GM12878 (cell line): Measurements from ENCODE around the gene KIAA1143.

Experiments used
- HDAC6 ChIP-seq: fragments of 200-600 bp; sonication (generic); IDR thresholded peaks from one replicate; pipeline ENCODE4 v1.8.0; 2017; ENCODE audit warnings: antibody characterized with exemption; ENCODE audit not compliant: unreplicated experiment
- LARP7 ChIP-seq: fragments of 450-650 bp; IDR thresholded peaks from 2 replicates; pipeline ENCODE4 v1.6.1; 2017; ENCODE audit warnings: mild to moderate bottlenecking
- SIN3A ChIP-seq: IDR thresholded peaks from 2 replicates; pipeline ENCODE4 v1.6.1; 2012; ENCODE audit warnings: low read depth, low read length, improper control_type of control experiment
- TF ChIP-seq, protein P1 (sequence below): fragments of 450-650 bp; IDR thresholded peaks from 2 replicates; pipeline ENCODE4 v1.6.1; 2016; ENCODE audit warnings: mild to moderate bottlenecking
- TF ChIP-seq, protein P2 (sequence below): fragments of 450-650 bp; IDR thresholded peaks from 2 replicates; pipeline ENCODE4 v1.6.1; 2018; ENCODE audit warnings: borderline replicate concordance, mild to moderate bottlenecking; ENCODE audit not compliant: partially characterized antibody

DNA sequence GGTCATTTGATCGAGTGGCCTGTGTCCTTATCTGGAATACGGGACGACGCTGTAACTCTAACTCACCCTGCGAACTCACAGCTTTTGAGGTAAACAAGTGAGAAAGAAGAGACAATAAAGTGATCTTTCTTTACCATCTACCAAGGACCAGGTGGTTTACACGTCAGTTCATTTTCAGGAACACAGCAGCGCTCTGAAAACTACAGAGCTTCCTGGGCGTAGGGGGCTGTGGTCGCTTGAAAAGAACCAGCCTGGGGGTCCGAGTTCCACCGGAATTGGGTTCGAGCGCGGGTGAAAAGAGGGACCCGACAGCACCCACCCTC, 357 bp downstream of the KIAA1143 start:
- no peak for TF ChIP-seq SIN3A
- TF ChIP-seq HDAC6 = no peak
- TF ChIP-seq, protein P1, sequence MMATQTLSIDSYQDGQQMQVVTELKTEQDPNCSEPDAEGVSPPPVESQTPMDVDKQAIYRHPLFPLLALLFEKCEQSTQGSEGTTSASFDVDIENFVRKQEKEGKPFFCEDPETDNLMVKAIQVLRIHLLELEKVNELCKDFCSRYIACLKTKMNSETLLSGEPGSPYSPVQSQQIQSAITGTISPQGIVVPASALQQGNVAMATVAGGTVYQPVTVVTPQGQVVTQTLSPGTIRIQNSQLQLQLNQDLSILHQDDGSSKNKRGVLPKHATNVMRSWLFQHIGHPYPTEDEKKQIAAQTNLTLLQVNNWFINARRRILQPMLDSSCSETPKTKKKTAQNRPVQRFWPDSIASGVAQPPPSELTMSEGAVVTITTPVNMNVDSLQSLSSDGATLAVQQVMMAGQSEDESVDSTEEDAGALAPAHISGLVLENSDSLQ = no peak
- TF ChIP-seq LARP7 = no peak
- TF ChIP-seq, protein P2, sequence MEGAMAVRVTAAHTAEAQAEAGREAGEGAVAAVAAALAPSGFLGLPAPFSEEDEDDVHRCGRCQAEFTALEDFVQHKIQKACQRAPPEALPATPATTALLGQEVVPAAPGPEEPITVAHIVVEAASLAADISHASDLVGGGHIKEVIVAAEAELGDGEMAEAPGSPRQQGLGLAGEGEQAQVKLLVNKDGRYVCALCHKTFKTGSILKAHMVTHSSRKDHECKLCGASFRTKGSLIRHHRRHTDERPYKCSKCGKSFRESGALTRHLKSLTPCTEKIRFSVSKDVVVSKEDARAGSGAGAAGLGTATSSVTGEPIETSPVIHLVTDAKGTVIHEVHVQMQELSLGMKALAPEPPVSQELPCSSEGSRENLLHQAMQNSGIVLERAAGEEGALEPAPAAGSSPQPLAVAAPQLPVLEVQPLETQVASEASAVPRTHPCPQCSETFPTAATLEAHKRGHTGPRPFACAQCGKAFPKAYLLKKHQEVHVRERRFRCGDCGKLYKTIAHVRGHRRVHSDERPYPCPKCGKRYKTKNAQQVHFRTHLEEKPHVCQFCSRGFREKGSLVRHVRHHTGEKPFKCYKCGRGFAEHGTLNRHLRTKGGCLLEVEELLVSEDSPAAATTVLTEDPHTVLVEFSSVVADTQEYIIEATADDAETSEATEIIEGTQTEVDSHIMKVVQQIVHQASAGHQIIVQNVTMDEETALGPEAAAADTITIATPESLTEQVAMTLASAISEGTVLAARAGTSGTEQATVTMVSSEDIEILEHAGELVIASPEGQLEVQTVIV = no peak
